ENCODE data around the gene MYOZ3. TPM values are rescaled to one million over a fixed set of nuclear protein-coding genes. Genes with fewer than 3 reads are reported as not detected.

The MYOZ3 gene
- total and polyA plus RNA-seq, 2 donors (not counting 1 experiment from before 2014, with no cell fraction given), result 0.04 TPM; not detected in 1

GRCh38 chr5:150694612-150695011 lies 33.6 kb downstream of the MYOZ3 start:
- Mint-ChIP-seq H3K27me3 (no peaks in the 10 kb centered on the region), H3K27ac (no peak overlapping the region)
- ATAC-seq (ENCODE audit: low read depth), result no peak

More at GRCh38 chr5:150694612-150695011, 33.6 kb downstream of the MYOZ3 start:
- intact Hi-C loops (cut with micrococcal nuclease), result no loop called here
- Mint-ChIP-seq H3K4me1 (peaks cover 4% of the 10 kb centered on the region), H3K9me3 (ENCODE audit: insufficient read depth) (no peaks in the 10 kb centered on the region), H3K4me3 (no peak overlapping the region)
- Histone ChIP-seq H3K4me3 (ENCODE audit: control extremely low read depth in 1 of 5, extremely low read depth in 1 of 5, insufficient read depth in 1 of 5, low read depth in 2 of 5, low read length in 4 of 5) (no peak overlapping the region), H3K9me3 (ENCODE audit: control extremely low read depth in 1 of 3, control insufficient read depth in 2 of 3, insufficient read depth in 1 of 3, low read length in 2 of 3) (no peaks in the 10 kb centered on the region), H4K20me1 (ENCODE audit: control insufficient read depth, insufficient read depth, low read length, poor library complexity, severe bottlenecking) (no peaks in the 10 kb centered on the region), H3K27ac (ENCODE audit: low read length in 2 of 2) (no peak overlapping the region), H3K27me3 (replicated peaks in 1 of 4; ENCODE audit: control extremely low read depth in 1 of 4, control insufficient read depth in 3 of 4, insufficient read depth in 4 of 4, low read length in 3 of 4) (no peaks in the 10 kb centered on the region), H3K79me2 (ENCODE audit: control insufficient read depth, insufficient read depth, low read length) (peaks cover 7% of the 10 kb centered on the region), H2AFZ (ENCODE audit: insufficient read depth, low read depth, low read length, poor library complexity, severe bottlenecking) (no peak overlapping the region), H3K4me1 (ENCODE audit: control insufficient read depth in 2 of 2, insufficient read depth in 2 of 2, low read length in 2 of 2) (peaks cover 5 to 6% of the 10 kb centered on the region in 2 donors), H3K4me2 (replicated peaks; ENCODE audit: low read depth, low read length, poor library complexity, severe bottlenecking) (no peak overlapping the region), H3K36me3 (replicated peaks in 1 of 2; ENCODE audit: control extremely low read depth in 1 of 2, control insufficient read depth in 1 of 2, extremely low read depth in 1 of 2, insufficient read depth in 2 of 2, low read length in 1 of 2) (peaks cover 2 to 89% of the 10 kb centered on the region in 2 experiments), H3K9ac (ENCODE audit: low read length) (no peak overlapping the region)
- POLR2A ChIA-PET, result no interaction called here
- no peak for DNase-seq
- TF ChIP-seq CTCF (IDR thresholded peaks at IDR 0.05), result no peak
- TF ChIP-seq EZH2 (IDR thresholded peaks at IDR 0.05; ENCODE audit: borderline replicate concordance, insufficient read depth, low read depth, low read length, poor library complexity, severe bottlenecking), result no peak
- no CpG with 5 or more reads among the region's 3 CpGs for WGBS (ENCODE audit: insufficient coverage)
- CTCF ChIA-PET, result interaction anchor here (1.0 to 1.7 kb wide), 3 partner anchors 10 to 235 kb away, joined by 3 to 5 read pairs (median 3); no protein-coding TSS in a partner anchor

All from B cell (primary cell).